Prostate gland (tissue), 2 donors: ENCODE data around the gene MADD.

ENCODE experiments used
- CTCF ChIP-seq, 4 experiments: fragments of 200-600 bp in 2 of 4; fragments of 450-650 bp in 2 of 4; sonication (generic) in 2 of 4; IDR thresholded peaks; 1 replicate in 3 of 4; 2 replicates in 1 of 4; pipeline ENCODE4 v1.5.1; 2016 to 2019; ENCODE audit warnings: antibody characterized with exemption in 4 of 4, mild to moderate bottlenecking in 2 of 4, moderate library complexity in 2 of 4
- POLR2A ChIP-seq: fragments of 450-650 bp; IDR thresholded peaks from one replicate; pipeline ENCODE4 v1.6.1; 2016; ENCODE audit warnings: antibody characterized with exemption, mild to moderate bottlenecking
- POLR2AphosphoS5 ChIP-seq: sonication (generic); formaldehyde crosslinking; IDR thresholded peaks from one replicate; pipeline ENCODE4 v1.6.1; 2017; ENCODE audit warnings: antibody characterized with exemption

- no peak for TF ChIP-seq CTCF (IDR thresholded peaks at IDR 0.05)
- TF ChIP-seq POLR2A: no peak
- no peak for TF ChIP-seq POLR2AphosphoS5
Observed at GRCh38 chr11:47354913-47355282, 85.0 kb downstream of the MADD start.
